Measurements from ENCODE around the gene SEMA6A. TPM values are rescaled to one million over a fixed set of nuclear protein-coding genes. Genes with fewer than 3 reads are reported as not detected.

The SEMA6A gene
- total RNA-seq, 1 experiment from 2014 or later = 53.3 TPM

GRCh38 chr5:116424258-116424615, 150.4 kb downstream of the SEMA6A start:
- intact Hi-C loops (cut with micrococcal nuclease; ENCODE audit: unreplicated experiment) = no loop called here
- CTCF ChIA-PET = no interaction called here
- no peak for DNase-seq

GRCh38 chr5:116423587-116424257, 150.9 kb downstream of the SEMA6A start:
- Mint-ChIP-seq H3K4me1 (ENCODE audit: low read depth, unreplicated experiment) (no peaks in the 10 kb centered on the region), H3K36me3 (ENCODE audit: insufficient read depth, unreplicated experiment) (no peaks in the 10 kb centered on the region)

More at GRCh38 chr5:116424258-116424615, 150.4 kb downstream of the SEMA6A start:
- no peak for TF ChIP-seq CTCF (IDR thresholded peaks at IDR 0.05; ENCODE audit: unreplicated experiment)
- Mint-ChIP-seq H3K9me3 (ENCODE audit: low read depth, unreplicated experiment) (no peaks in the 10 kb centered on the region), H3K27me3 (ENCODE audit: unreplicated experiment) (no peaks in the 10 kb centered on the region), H3K36me3 (ENCODE audit: insufficient read depth, unreplicated experiment) (no peaks in the 10 kb centered on the region), H3K4me3 (ENCODE audit: low read depth, unreplicated experiment) (no peak overlapping the region), H3K4me1 (ENCODE audit: low read depth, unreplicated experiment) (no peaks in the 10 kb centered on the region), H3K27ac (ENCODE audit: unreplicated experiment) (no peak overlapping the region)
- BruUV-seq (replicated peaks) = no TSS peak

GRCh38 chr5:116423141-116423540, 151.5 kb downstream of the SEMA6A start:
- CTCF ChIA-PET = no interaction called here
- no peaks in the 10 kb centered on the region for H3K36me3 Mint-ChIP-seq (ENCODE audit: insufficient read depth, unreplicated experiment)
- intact Hi-C loops (cut with micrococcal nuclease; ENCODE audit: unreplicated experiment) = no loop called here
- no peak for TF ChIP-seq CTCF (IDR thresholded peaks at IDR 0.05; ENCODE audit: unreplicated experiment)
- no peak overlapping the region for H3K4me3 Mint-ChIP-seq (ENCODE audit: low read depth, unreplicated experiment)
- BruUV-seq (replicated peaks) = no TSS peak
- H3K27ac Mint-ChIP-seq (ENCODE audit: unreplicated experiment) = no peak overlapping the region
- H3K4me1 Mint-ChIP-seq (ENCODE audit: low read depth, unreplicated experiment) = no peaks in the 10 kb centered on the region
- H3K9me3 Mint-ChIP-seq (ENCODE audit: low read depth, unreplicated experiment) = no peaks in the 10 kb centered on the region
- DNase-seq = no peak
- no peaks in the 10 kb centered on the region for H3K27me3 Mint-ChIP-seq (ENCODE audit: unreplicated experiment)

More at GRCh38 chr5:116423587-116424257, 150.9 kb downstream of the SEMA6A start:
- CTCF ChIA-PET = no interaction called here
- intact Hi-C loops (cut with micrococcal nuclease; ENCODE audit: unreplicated experiment) = no loop called here
- no peak overlapping the region for H3K4me3 Mint-ChIP-seq (ENCODE audit: low read depth, unreplicated experiment)
- no peak for DNase-seq
- no peaks in the 10 kb centered on the region for H3K9me3 Mint-ChIP-seq (ENCODE audit: low read depth, unreplicated experiment)
- H3K27me3 Mint-ChIP-seq (ENCODE audit: unreplicated experiment) = no peaks in the 10 kb centered on the region
- BruUV-seq (replicated peaks) = no TSS peak
- H3K27ac Mint-ChIP-seq (ENCODE audit: unreplicated experiment) = no peak overlapping the region
- no peak for TF ChIP-seq CTCF (IDR thresholded peaks at IDR 0.05; ENCODE audit: unreplicated experiment)

GRCh38 chr5:116421080-116421629, 153.5 kb downstream of the SEMA6A start:
- no peak for DNase-seq
- intact Hi-C loops (cut with micrococcal nuclease; ENCODE audit: unreplicated experiment) = no loop called here
- BruUV-seq (replicated peaks) = no TSS peak
- CTCF ChIA-PET = no interaction called here
- Mint-ChIP-seq H3K36me3 (ENCODE audit: insufficient read depth, unreplicated experiment) (no peaks in the 10 kb centered on the region), H3K27me3 (ENCODE audit: unreplicated experiment) (no peaks in the 10 kb centered on the region), H3K9me3 (ENCODE audit: low read depth, unreplicated experiment) (no peaks in the 10 kb centered on the region), H3K4me3 (ENCODE audit: low read depth, unreplicated experiment) (no peak overlapping the region), H3K4me1 (ENCODE audit: low read depth, unreplicated experiment) (no peaks in the 10 kb centered on the region), H3K27ac (ENCODE audit: unreplicated experiment) (no peak overlapping the region)
- no peak for TF ChIP-seq CTCF (IDR thresholded peaks at IDR 0.05; ENCODE audit: unreplicated experiment)
